ENCODE results near the gene LPCAT3.

GRCh38 chr12:6935371-6936193 lies 82.7 kb downstream of the LPCAT3 start:
- no peak for TF ChIP-seq CTCF (IDR thresholded peaks at IDR 0.05; ENCODE audit: low read depth, low read length, poor library complexity, severe bottlenecking)
- no peak for TF ChIP-seq EZH2phosphoT487 (IDR thresholded peaks at IDR 0.05; ENCODE audit: borderline replicate concordance, low read length)

All from DOHH2 (cell line).